KMS-11 (cell line): Measurements from ENCODE around the gene NUDT16.

Source experiments
- H2AFZ ChIP-seq: fragments of 200-600 bp; sonication (generic); 2 replicates; pipeline ENCODE4 v1.6.1; 2016; ENCODE audit warnings: antibody characterized with exemption, mixed run types, low read depth
- H3K27ac ChIP-seq: fragments of 200-600 bp; sonication (generic); 2 replicates; pipeline ENCODE4 v1.6.1; 2016; ENCODE audit warnings: mild to moderate bottlenecking, mixed run types
- H3K27me3 ChIP-seq: fragments of 200-600 bp; sonication (generic); 2 replicates; pipeline ENCODE4 v1.6.1; 2017; ENCODE audit warnings: mild to moderate bottlenecking, low read depth, mixed run types, moderate library complexity; ENCODE audit not compliant: insufficient read depth
- H3K36me3 ChIP-seq: fragments of 200-600 bp; sonication (generic); 2 replicates; pipeline ENCODE4 v1.6.1; 2017; ENCODE audit warnings: mild to moderate bottlenecking, mixed run types; ENCODE audit not compliant: insufficient read depth
- H3K4me1 ChIP-seq: fragments of 200-600 bp; sonication (generic); 2 replicates; pipeline ENCODE4 v1.6.1; 2016; ENCODE audit warnings: mild to moderate bottlenecking, low read depth, mixed run types; ENCODE audit not compliant: poor library complexity, severe bottlenecking
- H3K4me2 ChIP-seq: fragments of 200-600 bp; sonication (generic); 2 replicates; pipeline ENCODE4 v1.7.0; 2016; ENCODE audit warnings: mild to moderate bottlenecking, mixed run types
- H3K4me3 ChIP-seq: fragments of 200-600 bp; sonication (generic); IDR thresholded peaks from 2 replicates; pipeline ENCODE4 v1.6.1; 2017; ENCODE audit warnings: low read depth, low read length, mixed read lengths; ENCODE audit not compliant: insufficient read depth
- H3K79me2 ChIP-seq: fragments of 200-600 bp; sonication (generic); 2 replicates; pipeline ENCODE4 v1.6.1; 2016; ENCODE audit warnings: low read depth, mixed run types; ENCODE audit not compliant: insufficient read depth
- H3K9ac ChIP-seq: fragments of 200-600 bp; sonication (generic); 2 replicates; pipeline ENCODE4 v1.6.1; 2016; ENCODE audit warnings: mild to moderate bottlenecking, mixed run types
- H4K20me1 ChIP-seq: fragments of 200-600 bp; sonication (generic); 2 replicates; pipeline ENCODE4 v1.6.1; 2016; ENCODE audit warnings: mild to moderate bottlenecking, mixed run types; ENCODE audit not compliant: insufficient read depth
- TF ChIP-seq, protein P1 (sequence below): fragments of 200-600 bp; sonication (generic); conservative IDR thresholded peaks from 2 replicates; pipeline ENCODE4 v1.6.1; 2017; ENCODE audit warnings: low read depth, mild to moderate bottlenecking, antibody characterized with exemption, low read length, moderate library complexity, mixed read lengths

The NUDT16 gene

DNA sequence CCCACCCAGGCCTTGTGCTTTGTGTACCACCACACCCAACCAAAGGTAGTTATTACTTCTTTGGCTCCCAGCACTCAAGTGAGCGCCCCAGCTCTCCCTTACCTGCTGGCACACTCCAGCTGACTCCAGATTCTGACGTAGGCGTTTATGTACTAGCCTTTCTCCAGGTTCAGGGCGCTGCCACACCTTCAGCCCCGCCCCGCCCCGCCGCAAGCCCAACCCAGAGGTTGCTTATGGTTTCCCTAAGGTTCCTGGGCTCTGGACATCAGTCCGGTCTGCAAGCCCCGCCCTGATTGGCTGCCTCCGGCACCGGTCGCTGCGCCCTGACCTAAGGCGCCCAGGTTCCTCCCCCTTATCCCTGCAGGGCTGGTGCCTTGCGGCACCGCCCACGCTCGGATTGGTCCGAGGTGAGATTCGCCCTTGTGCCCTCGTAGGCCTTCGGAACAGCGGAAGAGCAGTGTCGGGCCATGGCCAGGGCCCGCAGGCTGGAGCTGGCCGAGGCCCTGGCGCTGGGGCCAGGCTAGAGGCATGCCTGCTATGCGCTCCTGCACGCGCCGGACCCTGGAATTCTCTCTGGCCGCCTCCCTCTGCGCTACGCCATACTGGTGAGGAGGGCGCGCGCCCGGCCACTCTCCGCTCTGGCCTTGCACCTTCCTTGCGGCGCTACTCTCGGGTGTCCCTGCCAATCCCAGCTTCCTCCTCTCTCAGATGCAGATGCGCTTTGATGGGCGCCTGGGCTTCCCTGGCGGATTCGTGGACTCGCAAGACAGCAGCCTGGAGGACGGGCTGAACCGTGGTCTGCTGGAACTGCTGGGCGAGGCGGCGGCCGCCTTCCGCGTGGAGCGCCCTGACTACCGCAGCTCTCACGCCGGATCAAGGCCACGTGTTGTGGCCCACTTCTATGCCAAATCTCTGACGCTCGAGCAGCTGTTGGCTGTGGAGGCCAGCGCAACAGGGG lies 19.8 kb upstream of the NUDT16 start:
- Histone ChIP-seq H4K20me1 (no peaks in the 10 kb centered on the region), H3K27ac (no peak overlapping the region), H3K9ac (no peak overlapping the region), H3K4me2 (no peak overlapping the region), H2AFZ (no peak overlapping the region), H3K4me3 (no peak overlapping the region), H3K36me3 (no peaks in the 10 kb centered on the region), H3K27me3 (no peaks in the 10 kb centered on the region), H3K4me1 (no peaks in the 10 kb centered on the region), H3K79me2 (no peaks in the 10 kb centered on the region)
- TF ChIP-seq, protein P1, sequence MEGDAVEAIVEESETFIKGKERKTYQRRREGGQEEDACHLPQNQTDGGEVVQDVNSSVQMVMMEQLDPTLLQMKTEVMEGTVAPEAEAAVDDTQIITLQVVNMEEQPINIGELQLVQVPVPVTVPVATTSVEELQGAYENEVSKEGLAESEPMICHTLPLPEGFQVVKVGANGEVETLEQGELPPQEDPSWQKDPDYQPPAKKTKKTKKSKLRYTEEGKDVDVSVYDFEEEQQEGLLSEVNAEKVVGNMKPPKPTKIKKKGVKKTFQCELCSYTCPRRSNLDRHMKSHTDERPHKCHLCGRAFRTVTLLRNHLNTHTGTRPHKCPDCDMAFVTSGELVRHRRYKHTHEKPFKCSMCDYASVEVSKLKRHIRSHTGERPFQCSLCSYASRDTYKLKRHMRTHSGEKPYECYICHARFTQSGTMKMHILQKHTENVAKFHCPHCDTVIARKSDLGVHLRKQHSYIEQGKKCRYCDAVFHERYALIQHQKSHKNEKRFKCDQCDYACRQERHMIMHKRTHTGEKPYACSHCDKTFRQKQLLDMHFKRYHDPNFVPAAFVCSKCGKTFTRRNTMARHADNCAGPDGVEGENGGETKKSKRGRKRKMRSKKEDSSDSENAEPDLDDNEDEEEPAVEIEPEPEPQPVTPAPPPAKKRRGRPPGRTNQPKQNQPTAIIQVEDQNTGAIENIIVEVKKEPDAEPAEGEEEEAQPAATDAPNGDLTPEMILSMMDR: no peak

- no peak overlapping the region for H3K4me2 ChIP-seq
- H3K4me1 ChIP-seq: no peaks in the 10 kb centered on the region
- H3K9ac ChIP-seq: no peak overlapping the region
- H4K20me1 ChIP-seq: no peaks in the 10 kb centered on the region
- no peaks in the 10 kb centered on the region for H3K79me2 ChIP-seq
- TF ChIP-seq, protein P1: no peak
- H3K4me3 ChIP-seq: no peak overlapping the region
- no peak overlapping the region for H3K27ac ChIP-seq
- H3K27me3 ChIP-seq: no peaks in the 10 kb centered on the region
- H2AFZ ChIP-seq: no peak overlapping the region
- no peaks in the 10 kb centered on the region for H3K36me3 ChIP-seq
Measured at GRCh38 chr3:131363275-131363674, 18.3 kb upstream of the NUDT16 start.

GRCh38 chr3:131370935-131371687 lies 10.5 kb upstream of the NUDT16 start:
- H2AFZ ChIP-seq: no peak overlapping the region
- H3K79me2 ChIP-seq: no peaks in the 10 kb centered on the region
- H3K27me3 ChIP-seq: no peaks in the 10 kb centered on the region
- no peak overlapping the region for H3K9ac ChIP-seq
- H3K27ac ChIP-seq: no peak overlapping the region
- TF ChIP-seq, protein P1: no peak
- no peaks in the 10 kb centered on the region for H3K4me1 ChIP-seq
- H3K4me2 ChIP-seq: no peak overlapping the region
- no peaks in the 10 kb centered on the region for H4K20me1 ChIP-seq
- H3K4me3 ChIP-seq: no peak overlapping the region
- no peaks in the 10 kb centered on the region for H3K36me3 ChIP-seq

DNA sequence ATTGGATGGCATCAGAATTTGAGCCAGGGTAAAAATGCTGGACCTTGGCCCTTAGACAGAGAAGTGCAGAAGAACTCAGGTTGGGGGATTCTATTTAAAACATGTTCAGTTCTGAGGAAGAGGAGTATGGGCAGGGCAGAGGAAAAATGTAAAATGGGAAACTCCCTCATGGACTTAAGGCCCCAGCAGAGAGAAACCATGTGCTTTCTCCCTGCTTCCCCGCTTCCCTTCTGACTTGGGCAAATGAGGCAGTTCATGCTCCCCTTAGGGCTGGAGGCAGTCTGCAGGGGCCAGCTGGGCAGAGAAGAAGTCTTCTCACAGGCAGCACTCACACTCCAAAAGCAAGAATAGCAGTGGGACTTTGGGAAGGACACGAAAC lies 9.9 kb upstream of the NUDT16 start:
- no peak overlapping the region for H2AFZ ChIP-seq
- H3K36me3 ChIP-seq: no peaks in the 10 kb centered on the region
- no peak overlapping the region for H3K4me2 ChIP-seq
- no peaks in the 10 kb centered on the region for H3K4me1 ChIP-seq
- H3K27ac ChIP-seq: no peak overlapping the region
- no peak overlapping the region for H3K9ac ChIP-seq
- H4K20me1 ChIP-seq: no peaks in the 10 kb centered on the region
- TF ChIP-seq, protein P1: no peak
- H3K27me3 ChIP-seq: no peaks in the 10 kb centered on the region
- no peaks in the 10 kb centered on the region for H3K79me2 ChIP-seq
- H3K4me3 ChIP-seq: no peak overlapping the region
